Mammary epithelial cell (primary cell): ENCODE data around the gene URB2.

Source experiments
- EZH2 ChIP-seq: IDR thresholded peaks from 2 replicates; pipeline ENCODE4 v1.6.1; 2012; ENCODE audit warnings: low read length, inconsistent platforms, borderline replicate concordance
- TF ChIP-seq, protein P1 (sequence below), 2 donors: IDR thresholded peaks in 1 of 2; conservative IDR thresholded peaks in 1 of 2; 2 replicates each; pipeline ENCODE4 v1.5.1; 2011 to 2012; ENCODE audit warnings: inconsistent platforms in 2 of 2, low read length in 2 of 2, mild to moderate bottlenecking in 2 of 2, control low read depth in 1 of 2, low read depth in 1 of 2; ENCODE audit not compliant: insufficient read depth in 1 of 2; ENCODE audit errors: extremely low read depth in 1 of 2

DNA sequence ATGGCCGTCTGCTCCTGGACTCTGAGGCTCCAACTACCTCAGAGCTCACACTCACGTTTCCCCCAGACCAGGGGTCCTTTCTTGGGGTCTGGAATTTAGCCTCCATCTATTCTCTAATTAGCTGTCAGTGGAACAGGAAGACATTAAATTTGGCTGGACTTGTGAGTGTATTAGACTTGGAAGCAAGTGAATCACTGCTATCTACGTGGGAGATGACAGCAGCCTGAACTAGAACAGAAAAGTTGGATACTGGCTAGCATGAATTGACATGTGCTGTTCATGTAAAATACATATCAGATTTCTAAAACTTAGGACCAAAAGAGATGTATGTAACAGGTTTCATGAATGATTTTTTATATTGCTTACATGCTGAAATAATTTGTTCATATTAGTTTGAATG lies 28.2 kb upstream of the URB2 start:
- TF ChIP-seq, protein P1, sequence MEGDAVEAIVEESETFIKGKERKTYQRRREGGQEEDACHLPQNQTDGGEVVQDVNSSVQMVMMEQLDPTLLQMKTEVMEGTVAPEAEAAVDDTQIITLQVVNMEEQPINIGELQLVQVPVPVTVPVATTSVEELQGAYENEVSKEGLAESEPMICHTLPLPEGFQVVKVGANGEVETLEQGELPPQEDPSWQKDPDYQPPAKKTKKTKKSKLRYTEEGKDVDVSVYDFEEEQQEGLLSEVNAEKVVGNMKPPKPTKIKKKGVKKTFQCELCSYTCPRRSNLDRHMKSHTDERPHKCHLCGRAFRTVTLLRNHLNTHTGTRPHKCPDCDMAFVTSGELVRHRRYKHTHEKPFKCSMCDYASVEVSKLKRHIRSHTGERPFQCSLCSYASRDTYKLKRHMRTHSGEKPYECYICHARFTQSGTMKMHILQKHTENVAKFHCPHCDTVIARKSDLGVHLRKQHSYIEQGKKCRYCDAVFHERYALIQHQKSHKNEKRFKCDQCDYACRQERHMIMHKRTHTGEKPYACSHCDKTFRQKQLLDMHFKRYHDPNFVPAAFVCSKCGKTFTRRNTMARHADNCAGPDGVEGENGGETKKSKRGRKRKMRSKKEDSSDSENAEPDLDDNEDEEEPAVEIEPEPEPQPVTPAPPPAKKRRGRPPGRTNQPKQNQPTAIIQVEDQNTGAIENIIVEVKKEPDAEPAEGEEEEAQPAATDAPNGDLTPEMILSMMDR (conservative IDR thresholded peaks at IDR 0.05 in 1 of 2, IDR thresholded peaks at IDR 0.05 in 1 of 2; ENCODE audit: extremely low read depth in 1 of 2, insufficient read depth in 1 of 2, low read depth in 1 of 2, low read length in 2 of 2) = no peak
- no peak for TF ChIP-seq EZH2
